HG03095 (cell line): Measurements from ENCODE around the gene JPH2.
"Not testable (repeated sequence)": the region's sequence is repeated elsewhere in the genome, so short reads cannot be mapped to it uniquely, and the experiment has no call there.

Source experiments
- ATAC-seq: cut with Tn5 transposase; IDR thresholded peaks from one replicate; pipeline ENCODE4 v1.9.1; 2021; ENCODE audit warnings: moderate library complexity; ENCODE audit not compliant: unreplicated experiment

Gene JPH2

GRCh38 chr20:44187054-44187771 is at the start of gene JPH2:
TSS of gene JPH2 (minus strand) at chr20:44187188. CDS start at chr20:44186705, 483 bp downstream.
- ATAC-seq = no peak

- no peak for ATAC-seq
Measured at GRCh38 chr20:44235702-44236101, 48.7 kb upstream of the JPH2 start.

DNA sequence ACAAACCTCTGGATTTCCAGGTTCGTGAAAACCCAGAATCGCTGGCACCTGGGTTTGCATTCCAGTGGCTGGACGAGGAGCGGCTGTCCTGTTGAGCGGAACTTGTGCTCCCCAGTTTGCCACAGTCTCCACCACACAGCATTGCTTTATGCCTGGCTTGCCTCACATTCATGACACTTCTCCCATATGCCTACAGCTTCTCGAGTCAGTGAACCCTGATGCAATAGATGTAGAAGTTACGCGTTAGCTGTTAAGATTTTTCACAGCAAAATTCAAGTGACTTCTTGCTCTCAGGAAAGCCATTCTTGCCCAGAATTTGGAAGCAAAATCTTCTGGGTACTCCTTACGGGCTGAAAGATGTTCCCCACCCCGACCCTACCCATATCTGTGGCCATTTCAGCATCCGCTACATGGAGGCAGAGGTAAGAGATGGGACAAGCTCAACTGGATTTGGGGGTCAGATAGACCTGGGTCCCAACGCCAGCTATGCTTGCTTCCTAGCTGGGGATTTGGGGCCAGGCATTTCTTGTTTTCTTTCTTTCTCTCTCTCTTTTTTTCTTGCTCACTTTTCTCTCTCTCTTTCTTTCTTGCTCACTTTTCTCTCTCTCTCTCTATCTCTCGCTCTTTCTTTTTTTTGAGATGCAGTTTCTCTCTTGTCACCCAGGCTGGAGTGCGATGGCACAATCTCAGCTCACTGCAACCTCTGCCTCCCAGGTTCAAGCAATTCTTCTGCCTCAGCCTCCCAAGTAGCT is 47.8 kb upstream of the JPH2 start:
- ATAC-seq = no peak

GRCh38 chr20:44233436-44234016 is 46.5 kb upstream of the JPH2 start:
- ATAC-seq = no peak

DNA sequence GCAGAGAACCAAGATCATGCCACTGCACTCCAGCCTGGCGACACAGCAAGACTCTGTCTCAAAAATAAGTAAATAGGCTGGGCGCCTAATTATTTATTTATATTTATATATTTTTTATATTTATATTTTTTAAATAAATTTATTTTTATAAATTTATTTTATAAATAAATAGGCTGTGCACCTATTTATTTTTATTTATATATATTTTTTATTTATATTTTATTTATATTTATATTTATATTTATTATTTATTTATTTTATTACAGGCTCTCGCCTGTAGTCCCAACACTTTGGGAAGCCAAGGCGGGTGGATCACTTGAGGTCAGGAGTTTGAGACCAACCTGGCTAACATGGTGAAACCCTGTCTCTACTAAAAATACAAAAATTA is 45.5 kb upstream of the JPH2 start:
- ATAC-seq = not testable (repeated sequence)

DNA sequence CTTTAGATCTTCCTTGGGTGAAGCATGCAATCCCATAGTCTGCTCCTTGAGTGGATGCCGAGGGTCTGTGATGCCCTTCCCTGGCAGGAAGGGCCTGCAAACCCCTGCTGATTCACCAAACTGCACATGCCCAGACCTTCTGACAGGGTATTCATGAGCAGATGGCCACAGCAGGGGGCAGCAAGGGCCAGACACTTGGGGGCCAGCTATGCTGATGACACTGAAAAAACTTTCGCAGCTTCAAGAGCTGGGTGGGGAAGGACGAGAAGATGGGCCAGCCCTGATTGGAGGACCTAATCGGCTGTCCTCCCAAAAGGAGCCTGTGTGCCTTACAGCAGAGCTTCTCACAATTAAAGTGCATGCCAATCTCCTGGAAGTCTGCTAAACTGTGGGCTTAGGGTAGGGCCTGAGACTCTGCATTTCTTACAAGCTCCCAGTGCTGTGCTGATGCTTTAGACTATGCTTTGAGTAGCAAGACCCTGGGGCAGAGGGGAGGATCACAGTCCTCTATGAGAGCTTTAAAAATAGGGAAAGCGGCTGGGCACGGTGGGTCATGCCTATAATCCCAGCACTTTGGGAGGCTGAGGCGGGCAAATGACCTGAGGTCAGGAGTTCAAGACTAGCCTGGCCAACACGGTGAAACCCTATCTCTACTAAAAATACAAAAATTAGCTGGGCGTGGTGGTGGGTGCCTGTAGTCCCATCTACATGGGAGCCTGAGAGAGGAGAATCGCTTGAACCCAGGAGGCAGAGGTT is 44.9 kb upstream of the JPH2 start:
- ATAC-seq = no peak

GRCh38 chr20:44231193-44231592 is 44.2 kb upstream of the JPH2 start:
- no peak for ATAC-seq

GRCh38 chr20:44228465-44229258 is 41.7 kb upstream of the JPH2 start:
- no peak for ATAC-seq

- ATAC-seq = no peak
Measured at GRCh38 chr20:44224637-44225036, 37.6 kb upstream of the JPH2 start.

- ATAC-seq = no peak
Measured at GRCh38 chr20:44223721-44224120, 36.7 kb upstream of the JPH2 start.

DNA sequence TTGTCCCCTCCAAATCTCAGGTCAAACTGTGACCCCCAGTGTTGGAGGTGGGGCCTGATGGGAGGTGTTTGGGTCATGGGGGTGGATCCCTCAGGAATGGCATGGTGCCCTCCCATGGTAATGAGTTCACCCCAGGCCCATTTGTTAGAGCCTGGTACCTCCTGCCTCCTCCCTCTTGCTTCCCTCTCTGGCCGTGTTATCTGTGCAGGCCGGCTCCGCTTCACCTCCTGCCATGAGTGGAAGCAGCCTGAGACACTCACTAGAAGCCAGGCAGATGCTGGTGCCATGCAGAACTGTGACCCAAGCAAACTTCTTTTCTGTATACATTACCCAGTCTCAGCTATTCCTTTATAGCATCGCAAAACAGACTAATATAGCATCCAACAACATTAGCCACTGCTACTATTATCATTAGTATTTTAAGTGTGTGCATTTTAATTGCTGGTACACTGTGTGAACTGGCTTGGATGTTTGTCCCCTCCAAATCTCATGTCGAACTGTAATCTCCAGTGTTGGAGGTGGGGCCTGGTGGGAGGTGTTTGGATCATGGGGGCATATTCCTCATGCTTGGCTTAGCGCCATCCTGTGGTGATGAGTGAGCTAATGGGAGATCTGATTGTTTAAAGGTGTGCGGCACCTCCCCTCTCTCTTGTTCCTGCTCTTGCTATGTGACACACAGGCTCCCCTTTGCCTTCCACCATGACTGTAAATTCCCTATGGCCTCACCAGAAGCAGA is 35.8 kb upstream of the JPH2 start:
- no peak for ATAC-seq

GRCh38 chr20:44222027-44222426 is 35.0 kb upstream of the JPH2 start:
- ATAC-seq = no peak

- ATAC-seq = no peak
Measured at GRCh38 chr20:44221368-44221954, 34.5 kb upstream of the JPH2 start.

DNA sequence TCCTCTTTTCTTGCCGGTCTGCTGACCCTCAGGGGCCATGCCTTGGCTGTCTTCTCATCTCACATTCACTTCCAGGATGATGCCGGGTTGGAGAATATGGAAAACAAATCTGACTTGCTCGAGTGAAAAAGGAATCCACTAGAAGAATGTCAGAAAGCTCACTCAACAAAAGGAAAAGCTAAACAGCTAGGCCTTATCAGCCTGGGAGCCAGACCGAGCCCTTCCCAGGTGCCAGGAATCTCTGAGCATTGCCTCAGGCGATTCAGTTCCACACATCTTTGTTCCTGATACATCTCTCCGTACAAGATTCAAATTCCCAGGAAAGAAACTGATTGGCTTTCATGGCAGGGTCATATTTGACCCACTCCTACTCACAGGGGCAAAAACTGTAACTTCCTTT is 32.8 kb upstream of the JPH2 start:
- ATAC-seq = no peak

DNA sequence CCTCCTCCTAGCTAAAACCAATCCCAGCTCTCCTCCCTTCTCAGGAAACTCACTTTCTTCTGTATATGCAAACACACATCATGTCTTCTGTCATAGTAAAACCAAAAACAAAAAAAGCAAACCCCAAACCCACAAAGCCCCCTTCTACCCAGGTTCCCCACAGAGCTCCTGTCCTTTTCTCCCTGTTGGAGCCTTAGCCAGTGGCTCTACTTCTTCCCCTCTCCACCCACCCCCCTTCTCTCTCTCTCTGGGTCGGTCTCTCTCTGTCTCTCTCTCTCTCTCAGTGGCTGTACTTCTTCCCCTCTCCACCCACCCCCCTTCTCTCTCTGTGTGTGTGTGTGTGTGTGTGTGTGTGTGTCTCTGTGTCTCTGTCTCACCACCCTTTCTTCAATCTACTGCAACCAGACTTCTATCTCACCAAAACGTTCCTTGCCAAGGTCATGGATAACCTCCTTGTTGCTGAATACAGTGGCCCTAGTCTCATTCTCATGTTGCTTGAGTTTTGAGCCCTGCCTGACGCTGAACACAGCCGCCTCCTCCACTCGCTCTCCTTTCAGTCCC is 32.3 kb upstream of the JPH2 start:
- no peak for ATAC-seq

DNA sequence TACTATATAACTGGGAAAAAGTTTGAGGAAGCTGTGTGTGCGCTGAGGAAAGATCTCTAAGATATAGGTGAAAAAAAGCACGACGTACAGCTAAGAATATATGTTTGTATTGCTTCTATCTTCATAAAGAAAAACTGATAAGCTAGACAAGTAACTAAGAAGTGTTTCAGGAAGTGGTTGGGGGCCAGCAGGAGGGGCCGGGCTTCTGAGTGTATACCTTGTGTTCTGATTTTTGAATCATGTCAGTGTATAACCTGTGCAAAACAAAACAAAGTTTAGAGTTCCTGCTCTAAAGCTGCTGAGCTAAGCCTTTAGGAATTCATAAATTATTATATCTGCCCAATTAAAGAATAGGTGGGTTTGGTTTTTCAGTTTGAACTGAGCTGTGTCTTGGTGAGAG is 31.5 kb upstream of the JPH2 start:
- ATAC-seq = no peak

DNA sequence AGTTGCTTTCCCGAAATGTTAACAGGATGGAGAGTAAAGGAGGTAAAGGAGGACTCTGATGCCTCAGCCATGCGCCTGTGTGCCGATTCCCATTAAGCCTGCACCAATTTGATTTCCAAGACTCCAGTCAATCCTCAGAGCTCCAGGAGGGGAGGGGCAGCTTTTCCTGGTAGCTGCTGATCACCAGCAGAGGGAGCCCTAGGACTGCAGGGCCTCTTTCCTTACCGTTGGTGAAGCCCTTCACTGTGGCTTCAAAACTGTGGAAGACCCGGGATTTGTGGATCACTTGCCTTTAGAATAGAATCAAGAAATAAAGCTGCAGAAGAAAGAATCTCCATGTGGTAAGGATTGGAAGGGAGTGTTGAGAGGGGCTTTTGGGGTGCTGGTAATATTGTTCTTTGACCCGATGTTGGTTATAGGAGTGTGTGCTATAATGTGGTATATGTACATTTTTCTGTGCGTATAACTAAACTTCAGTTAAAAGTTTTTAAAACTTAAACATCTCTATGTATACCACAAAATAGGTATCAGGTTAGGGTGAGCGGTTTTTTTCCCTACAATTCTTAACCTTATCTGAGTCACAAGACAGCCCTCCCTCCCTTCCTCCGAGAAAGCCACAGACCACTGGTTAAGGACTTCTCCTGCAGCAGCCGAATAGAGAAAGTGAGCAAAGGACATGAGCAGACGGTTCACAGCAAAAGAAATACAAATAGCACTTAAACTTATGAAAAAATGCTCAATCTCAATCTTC is 30.5 kb upstream of the JPH2 start:
- no peak for ATAC-seq

DNA sequence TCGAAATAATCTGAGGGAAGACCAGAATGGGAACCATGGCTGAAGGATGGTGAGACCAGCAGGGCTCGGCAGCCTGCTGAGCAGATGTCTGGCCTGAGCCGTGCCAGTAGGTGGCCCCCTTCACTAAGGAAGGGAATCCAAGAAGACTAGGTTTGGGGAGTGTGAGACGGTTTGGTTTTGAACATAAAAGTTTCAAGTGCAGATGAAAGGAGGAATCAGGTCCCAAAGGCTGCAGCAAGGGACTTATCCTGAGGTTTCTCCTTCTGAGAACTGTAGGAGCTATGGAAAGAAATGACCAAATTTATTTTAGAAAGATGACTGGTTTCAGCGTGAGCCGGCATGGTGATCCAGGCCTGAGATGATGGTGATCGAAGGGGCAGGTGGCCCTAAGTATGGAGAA is 28.1 kb upstream of the JPH2 start:
- ATAC-seq = no peak

- ATAC-seq = no peak
Measured at GRCh38 chr20:44212792-44213191, 25.8 kb upstream of the JPH2 start.
